Ishikawa (cell line): ENCODE data around the gene SLC4A2.

Experiments
- CEBPB ChIP-seq: IDR thresholded peaks from 2 replicates; pipeline ENCODE4 v1.6.1; 2012
- CREB1 ChIP-seq: IDR thresholded peaks from 2 replicates; pipeline ENCODE4 v1.6.1; 2012; ENCODE audit warnings: low read depth
- EGR1 ChIP-seq: IDR thresholded peaks from 2 replicates; pipeline ENCODE4 v1.6.1; 2012
- EP300 ChIP-seq: IDR thresholded peaks from 2 replicates; pipeline ENCODE4 v1.6.1; 2012; ENCODE audit warnings: borderline replicate concordance
- FOXM1 ChIP-seq: IDR thresholded peaks from 2 replicates; pipeline ENCODE4 v1.6.1; 2012; ENCODE audit warnings: low read depth, borderline replicate concordance
- MAX ChIP-seq: IDR thresholded peaks from 2 replicates; pipeline ENCODE4 v1.6.1; 2012
- NFIC ChIP-seq: IDR thresholded peaks from 2 replicates; pipeline ENCODE4 v1.6.1; 2012
- RAD21 ChIP-seq: IDR thresholded peaks from 2 replicates; pipeline ENCODE4 v1.6.1; 2012; ENCODE audit warnings: low read depth
- REST ChIP-seq: IDR thresholded peaks from 2 replicates; pipeline ENCODE4 v1.6.1; 2012; ENCODE audit warnings: low read depth, mild to moderate bottlenecking
- TAF1 ChIP-seq: IDR thresholded peaks from 2 replicates; pipeline ENCODE4 v1.6.1; 2012; ENCODE audit warnings: low read depth, mild to moderate bottlenecking
- TCF12 ChIP-seq: IDR thresholded peaks from 2 replicates; pipeline ENCODE4 v1.6.1; 2012; ENCODE audit warnings: low read depth
- TEAD4 ChIP-seq: IDR thresholded peaks from 2 replicates; pipeline ENCODE4 v1.6.1; 2012
- USF1 ChIP-seq: IDR thresholded peaks from 2 replicates; pipeline ENCODE4 v1.6.1; 2012
- YY1 ChIP-seq: IDR thresholded peaks from 2 replicates; pipeline ENCODE4 v1.6.1; 2012; ENCODE audit warnings: low read depth
- ZBTB7A ChIP-seq: IDR thresholded peaks from 2 replicates; pipeline ENCODE4 v1.6.1; 2012; ENCODE audit warnings: low read depth

Gene SLC4A2

GRCh38 chr7:151114151-151115090, 55.0 kb downstream of the SLC4A2 start:
- TF ChIP-seq TCF12, result no peak
- no peak for TF ChIP-seq REST
- TF ChIP-seq EGR1, result no peak
- TF ChIP-seq ZBTB7A, result 0 out of 2 replicates have a peak, but pooled peaks have one; percentile 43
- TF ChIP-seq YY1, result 0 out of 2 replicates have a peak, but pooled peaks have one; percentile 27
- TF ChIP-seq FOXM1, result no peak
- peak; percentile 3; the same call in 1 of the 2 replicates for TF ChIP-seq NFIC
- peak; percentile 42; the same call in 1 of the 2 replicates for TF ChIP-seq TEAD4
- no peak for TF ChIP-seq USF1
- no peak for TF ChIP-seq EP300
- TF ChIP-seq TAF1, result peak; percentile 37; the same call in 1 of the 2 replicates
- TF ChIP-seq MAX, result no peak
- TF ChIP-seq RAD21, result no peak
- no peak for TF ChIP-seq CEBPB
- TF ChIP-seq CREB1, result no peak

- TF ChIP-seq RAD21 (no peak), EP300 (no peak), ZBTB7A (peak; percentile 68; the same call in 1 of the 2 replicates)
These were observed 55.9 kb downstream of the SLC4A2 start for GRCh38 chr7:151115121-151115835.

DNA sequence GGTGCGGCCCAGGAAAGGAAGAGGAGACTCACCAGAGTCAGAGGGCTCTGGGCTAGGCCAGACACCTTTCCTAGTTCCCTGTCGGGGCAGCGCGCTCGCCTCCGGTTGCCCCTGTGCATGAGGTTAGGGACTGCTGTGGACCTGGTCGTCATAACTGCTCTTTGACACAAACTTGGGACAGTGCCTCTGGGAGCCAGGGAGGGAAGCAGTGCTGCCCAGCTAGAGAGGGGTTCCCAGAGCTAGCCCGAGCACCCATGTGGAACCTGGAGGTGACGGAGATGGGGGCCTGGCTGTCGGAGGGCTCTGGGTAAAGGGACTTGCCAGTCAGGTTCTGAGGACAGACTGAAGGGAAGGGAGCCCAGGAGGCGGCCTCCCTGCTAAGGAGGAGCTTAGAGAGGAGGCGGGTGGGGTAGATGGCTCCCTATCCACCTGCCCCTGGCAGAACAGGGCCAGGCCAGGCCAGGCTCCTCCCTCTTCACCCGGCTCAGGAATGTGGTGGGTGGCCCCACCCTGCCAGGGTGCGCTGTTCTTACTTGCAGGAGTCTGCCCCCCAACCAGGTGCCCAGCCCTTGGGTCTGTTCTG, 56.5 kb downstream of the SLC4A2 start:
- TF ChIP-seq TAF1 (peak; percentile 89), CEBPB (no peak), EP300 (no peak), EGR1 (peak; percentile 43), TCF12 (peak; percentile 45; the same call in 1 of the 2 replicates), MAX (peak; percentile 53; the same call in 1 of the 2 replicates), ZBTB7A (no peak; the same call in 1 of the 2 replicates), YY1 (0 out of 2 replicates have a peak, but pooled peaks have one; percentile 39), TEAD4 (peak; percentile 84)

- no peak for TF ChIP-seq USF1
- TF ChIP-seq NFIC, result no peak
- no peak for TF ChIP-seq REST
- TF ChIP-seq TAF1, result no peak
- no peak for TF ChIP-seq MAX
- no peak for TF ChIP-seq RAD21
- no peak for TF ChIP-seq FOXM1
- no peak for TF ChIP-seq TEAD4
- no peak for TF ChIP-seq CREB1
- no peak for TF ChIP-seq EGR1
- TF ChIP-seq EP300, result no peak
- TF ChIP-seq YY1, result no peak
- TF ChIP-seq ZBTB7A, result no peak
- no peak for TF ChIP-seq CEBPB
- TF ChIP-seq TCF12, result no peak
These were observed 57.4 kb downstream of the SLC4A2 start for GRCh38 chr7:151116603-151117440.
